ENCODE data around the gene RNF17. TPM values are rescaled to one million over a fixed set of nuclear protein-coding genes. Genes with fewer than 3 reads are reported as not detected.

RNF17 gene
- total and polyA plus RNA-seq, 12 donors, result 0.28 TPM; not detected in 11

DNA sequence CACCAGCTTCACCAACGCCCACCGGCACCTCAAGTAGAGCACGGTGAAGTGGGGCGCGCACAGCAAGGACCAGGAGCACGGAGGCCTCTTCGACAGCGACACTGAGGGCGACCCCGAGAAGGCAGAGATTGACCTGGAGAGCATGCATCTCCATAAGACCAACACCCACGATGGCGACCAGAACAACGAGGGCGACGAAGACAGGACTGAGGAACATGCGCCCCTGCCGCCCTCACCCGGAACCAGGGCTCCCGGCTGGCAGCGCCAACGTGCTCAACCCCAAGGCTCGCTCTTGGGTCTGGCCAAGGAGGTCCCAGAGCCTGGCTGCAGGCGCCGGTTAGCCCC lies 18.5 kb upstream of the RNF17 start:
- peaks cover 34% of the 10 kb centered on the region for H3K27me3 ChIP-seq
- H3K36me3 ChIP-seq (replicated peaks in 1 of 2), result no peaks in the 10 kb centered on the region
- no peak overlapping the region for H3K4me3 ChIP-seq
- H3K27ac ChIP-seq, result no peak overlapping the region
- DNase-seq, result no peak
- no peaks in the 10 kb centered on the region for H3K9me3 ChIP-seq (replicated peaks in 1 of 3)
- H3K4me1 ChIP-seq (replicated peaks in 1 of 2), result no peaks in the 10 kb centered on the region
- WGBS, 4 donors, result 36 to 85% (median 44%) methylated on average over 8 to 24 of the region's 24 CpGs
- intact Hi-C loops (cut with DNase I), result no loop called here
- TF ChIP-seq CTCF (IDR thresholded peaks at IDR 0.05) (no peak), POLR2A (IDR thresholded peaks at IDR 0.05) (no peak)

GRCh38 chr13:24745861-24746617 lies 17.9 kb upstream of the RNF17 start:
- no peak overlapping the region for H3K4me3 ChIP-seq
- TF ChIP-seq CTCF (IDR thresholded peaks at IDR 0.05) (no peak), POLR2A (IDR thresholded peaks at IDR 0.05) (no peak)
- intact Hi-C loops (cut with DNase I), result no loop called here
- H3K36me3 ChIP-seq (replicated peaks in 1 of 2), result no peaks in the 10 kb centered on the region
- no peak for DNase-seq
- no peaks in the 10 kb centered on the region for H3K4me1 ChIP-seq (replicated peaks in 1 of 2)
- peaks cover 34% of the 10 kb centered on the region for H3K27me3 ChIP-seq
- no peak overlapping the region for H3K27ac ChIP-seq
- 1 to 12% (median 3%) methylated on average over 20 to 70 of the region's 70 CpGs for WGBS, 4 donors
- no peaks in the 10 kb centered on the region for H3K9me3 ChIP-seq (replicated peaks in 1 of 3)

GRCh38 chr13:24746618-24747247 lies 17.2 kb upstream of the RNF17 start:
- DNase-seq, result no peak
- H3K36me3 ChIP-seq (replicated peaks in 1 of 2), result no peaks in the 10 kb centered on the region
- intact Hi-C loops (cut with DNase I), result no loop called here
- H3K4me1 ChIP-seq (replicated peaks in 1 of 2), result no peaks in the 10 kb centered on the region
- TF ChIP-seq POLR2A (IDR thresholded peaks at IDR 0.05), result no peak
- TF ChIP-seq CTCF (IDR thresholded peaks at IDR 0.05), result no peak
- 0 to 5% (median 1%) methylated on average over 4 to 56 of the region's 56 CpGs for WGBS, 4 donors
- H3K9me3 ChIP-seq (replicated peaks in 1 of 3), result no peaks in the 10 kb centered on the region
- no peak overlapping the region for H3K4me3 ChIP-seq
- peaks cover 34% of the 10 kb centered on the region for H3K27me3 ChIP-seq
- H3K27ac ChIP-seq, result no peak overlapping the region

DNA sequence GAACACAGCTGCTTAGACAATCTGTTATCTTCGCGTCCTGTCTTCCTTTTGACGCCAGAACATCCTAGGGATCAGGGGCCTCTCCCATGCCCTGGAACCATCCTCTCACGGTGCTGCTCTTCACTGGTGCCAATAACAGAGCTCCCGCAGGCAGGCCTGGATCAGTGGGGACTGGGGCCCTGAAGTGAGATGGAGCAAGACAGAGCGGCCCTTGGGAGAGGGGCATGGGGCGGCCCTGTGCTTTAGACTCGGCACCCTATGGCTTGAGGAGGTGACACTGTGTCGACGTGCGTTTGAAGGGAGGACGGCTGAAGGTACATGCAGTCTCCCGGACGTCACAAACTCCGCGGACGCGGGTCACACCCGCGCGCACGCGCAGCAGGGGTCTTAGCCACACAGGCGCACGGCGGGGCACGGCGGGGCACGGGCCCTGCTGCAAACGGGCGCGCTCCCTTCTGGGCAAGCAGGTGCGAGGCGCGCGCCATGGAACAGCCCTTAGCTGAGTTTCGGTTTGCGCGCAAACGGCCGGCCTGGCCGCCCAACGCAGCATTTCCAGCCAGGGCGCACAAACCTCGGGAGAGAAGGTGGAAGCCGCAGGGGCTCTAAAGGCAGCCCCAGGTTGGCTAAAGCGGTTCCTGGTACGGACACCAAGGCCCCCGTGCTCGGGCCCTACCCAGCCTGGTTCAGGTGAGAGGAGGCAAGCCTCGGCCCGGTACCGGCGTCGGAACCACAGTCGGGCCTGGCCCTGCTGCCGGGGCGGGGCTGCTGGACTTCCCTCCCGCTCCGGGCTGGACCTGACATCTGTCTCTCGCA lies 16.5 kb upstream of the RNF17 start:
- Histone ChIP-seq H3K4me3 (no peak overlapping the region), H3K27me3 (peaks cover 41% of the 10 kb centered on the region), H3K27ac (no peak overlapping the region), H3K36me3 (replicated peaks in 1 of 2) (no peaks in the 10 kb centered on the region), H3K4me1 (replicated peaks in 1 of 2) (no peaks in the 10 kb centered on the region), H3K9me3 (replicated peaks in 1 of 3) (no peaks in the 10 kb centered on the region)
- WGBS, 4 donors, result 0 to 2% (median 1%) methylated on average over 6 to 61 of the region's 61 CpGs
- intact Hi-C loops (cut with DNase I), result no loop called here
- no peak for TF ChIP-seq POLR2A (IDR thresholded peaks at IDR 0.05)
- TF ChIP-seq CTCF (IDR thresholded peaks at IDR 0.05), result no peak
- no peak for DNase-seq
